Activated T-cell treated with anti-CD3 and anti-CD28 coated beads, Interleukin-2, amount 50 U/mL, for 24 hours (primary cell): ENCODE measurements around the gene ACSL6.
"Not testable (repeated sequence)": the region's sequence is repeated elsewhere in the genome, so short reads cannot be mapped to it uniquely, and the experiment has no call there.

Experiments
- DNase-seq: peaks from one replicate; pipeline ENCODE4 v3.0.0-alpha.2; 2020
- H3K27ac Mint-ChIP-seq: 2 replicates; pipeline ENCODE4 v1.8.0; 2020; ENCODE audit warnings: mild to moderate bottlenecking, mixed read lengths
- H3K27me3 Mint-ChIP-seq: 2 replicates; pipeline ENCODE4 v1.8.0; 2020; ENCODE audit warnings: mixed read lengths
- H3K36me3 Mint-ChIP-seq: 2 replicates; pipeline ENCODE4 v1.8.0; 2020; ENCODE audit warnings: low read depth, mixed read lengths
- H3K4me1 Mint-ChIP-seq: 2 replicates; pipeline ENCODE4 v1.8.0; 2020; ENCODE audit warnings: low read depth, mixed read lengths
- H3K4me3 Mint-ChIP-seq: 2 replicates; pipeline ENCODE4 v1.8.0; 2020; ENCODE audit warnings: mild to moderate bottlenecking, moderate library complexity, mixed read lengths
- H3K9me3 Mint-ChIP-seq: 2 replicates; pipeline ENCODE4 v1.8.0; 2020; ENCODE audit warnings: mixed read lengths

ACSL6 gene

GRCh38 chr5:131944702-131945550, 66.5 kb downstream of the ACSL6 start:
- no peak for DNase-seq
- Mint-ChIP-seq H3K4me3 (no peak overlapping the region), H3K4me1 (no peaks in the 10 kb centered on the region), H3K27me3 (no peaks in the 10 kb centered on the region), H3K27ac (no peak overlapping the region), H3K9me3 (no peaks in the 10 kb centered on the region), H3K36me3 (no peaks in the 10 kb centered on the region)

- Mint-ChIP-seq H3K36me3 (no peaks in the 10 kb centered on the region), H3K27ac (no peak overlapping the region), H3K27me3 (no peaks in the 10 kb centered on the region), H3K9me3 (no peaks in the 10 kb centered on the region), H3K4me1 (no peaks in the 10 kb centered on the region), H3K4me3 (no peak overlapping the region)
- no peak for DNase-seq
Observed at GRCh38 chr5:131943916-131944315, 67.5 kb downstream of the ACSL6 start.

GRCh38 chr5:131942016-131942415, 69.4 kb downstream of the ACSL6 start:
- H3K4me3 Mint-ChIP-seq, result no peak overlapping the region
- H3K9me3 Mint-ChIP-seq, result no peaks in the 10 kb centered on the region
- no peaks in the 10 kb centered on the region for H3K36me3 Mint-ChIP-seq
- no peak overlapping the region for H3K27ac Mint-ChIP-seq
- H3K27me3 Mint-ChIP-seq, result no peaks in the 10 kb centered on the region
- H3K4me1 Mint-ChIP-seq, result no peaks in the 10 kb centered on the region
- DNase-seq, result no peak

GRCh38 chr5:131939690-131940345, 71.6 kb downstream of the ACSL6 start:
- H3K9me3 Mint-ChIP-seq, result no peaks in the 10 kb centered on the region
- no peak for DNase-seq
- H3K36me3 Mint-ChIP-seq, result no peaks in the 10 kb centered on the region
- H3K4me1 Mint-ChIP-seq, result peaks cover 7% of the 10 kb centered on the region
- H3K4me3 Mint-ChIP-seq, result no peak overlapping the region
- no peak overlapping the region for H3K27ac Mint-ChIP-seq
- no peaks in the 10 kb centered on the region for H3K27me3 Mint-ChIP-seq

DNA sequence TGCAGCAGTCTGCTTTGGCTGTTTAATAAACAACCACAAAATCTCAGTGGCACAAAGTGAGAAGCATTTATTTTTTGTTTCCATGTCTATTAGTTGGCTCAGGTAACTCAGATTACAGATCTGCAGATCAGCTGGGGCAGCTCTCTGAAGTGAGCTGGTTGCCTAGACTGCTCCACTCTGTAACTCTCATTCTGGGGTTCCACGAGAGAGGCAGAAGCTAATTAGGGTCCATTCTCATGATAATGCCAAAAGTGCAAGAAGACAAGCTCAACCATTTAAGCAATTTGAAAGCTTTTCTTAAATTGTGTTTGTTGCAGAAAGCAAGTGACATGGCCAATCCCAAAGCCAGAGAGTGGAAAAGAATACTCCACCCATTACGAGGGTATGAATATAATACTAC, 79.2 kb downstream of the ACSL6 start:
- Mint-ChIP-seq H3K36me3 (peaks cover 8% of the 10 kb centered on the region), H3K27me3 (no peaks in the 10 kb centered on the region), H3K4me1 (peaks cover 7% of the 10 kb centered on the region), H3K27ac (no peak overlapping the region), H3K9me3 (peaks cover 22% of the 10 kb centered on the region), H3K4me3 (no peak overlapping the region)
- DNase-seq, result no peak

GRCh38 chr5:131928957-131929356, 82.5 kb downstream of the ACSL6 start:
- H3K4me3 Mint-ChIP-seq, result no peak overlapping the region
- H3K9me3 Mint-ChIP-seq, result peaks cover 28% of the 10 kb centered on the region
- H3K27me3 Mint-ChIP-seq, result no peaks in the 10 kb centered on the region
- no peak overlapping the region for H3K27ac Mint-ChIP-seq
- H3K4me1 Mint-ChIP-seq, result no peaks in the 10 kb centered on the region
- peaks cover 10% of the 10 kb centered on the region for H3K36me3 Mint-ChIP-seq
- no peak for DNase-seq

GRCh38 chr5:131926168-131926567, 85.3 kb downstream of the ACSL6 start:
- Mint-ChIP-seq H3K4me3 (no peak overlapping the region), H3K9me3 (peaks cover 26% of the 10 kb centered on the region), H3K4me1 (no peaks in the 10 kb centered on the region), H3K27me3 (no peaks in the 10 kb centered on the region), H3K27ac (no peak overlapping the region), H3K36me3 (peaks cover 4% of the 10 kb centered on the region)
- no peak for DNase-seq

GRCh38 chr5:131916481-131916880, 95.0 kb downstream of the ACSL6 start:
- H3K36me3 Mint-ChIP-seq, result no peaks in the 10 kb centered on the region
- no peaks in the 10 kb centered on the region for H3K9me3 Mint-ChIP-seq
- H3K27ac Mint-ChIP-seq, result no peak overlapping the region
- H3K4me1 Mint-ChIP-seq, result no peaks in the 10 kb centered on the region
- H3K27me3 Mint-ChIP-seq, result no peaks in the 10 kb centered on the region
- H3K4me3 Mint-ChIP-seq, result no peak overlapping the region
- DNase-seq, result no peak

- no peak for DNase-seq
- Mint-ChIP-seq H3K27me3 (no peaks in the 10 kb centered on the region), H3K4me1 (no peaks in the 10 kb centered on the region), H3K4me3 (no peak overlapping the region), H3K36me3 (no peaks in the 10 kb centered on the region), H3K27ac (no peak overlapping the region), H3K9me3 (no peaks in the 10 kb centered on the region)
Observed at GRCh38 chr5:131914472-131914871, 97.0 kb downstream of the ACSL6 start.

DNA sequence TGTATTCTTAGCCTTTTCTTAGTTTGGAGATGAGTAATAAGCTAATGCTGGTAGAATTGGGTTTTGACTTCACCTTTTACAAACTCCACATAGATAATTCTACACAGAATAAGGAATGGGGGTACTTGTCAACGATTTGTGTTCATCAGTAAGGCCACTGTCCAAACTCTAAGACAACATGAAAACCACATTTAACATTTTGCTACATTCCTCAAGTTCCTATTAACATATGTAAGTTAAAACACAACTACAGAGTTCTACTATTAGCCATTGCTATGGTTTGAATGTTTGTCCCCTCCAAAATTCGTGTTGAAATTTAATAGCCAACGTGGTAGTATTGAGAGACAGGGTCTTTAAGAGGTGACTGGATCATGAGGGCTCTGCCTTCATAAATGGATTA, 97.9 kb downstream of the ACSL6 start:
- Mint-ChIP-seq H3K36me3 (no peaks in the 10 kb centered on the region), H3K27me3 (no peaks in the 10 kb centered on the region), H3K4me1 (no peaks in the 10 kb centered on the region), H3K4me3 (no peak overlapping the region), H3K27ac (no peak overlapping the region), H3K9me3 (no peaks in the 10 kb centered on the region)
- DNase-seq, result no peak

- DNase-seq, result no peak
- H3K4me3 Mint-ChIP-seq, result no peak overlapping the region
- peaks cover 36% of the 10 kb centered on the region for H3K9me3 Mint-ChIP-seq
- peaks cover 24% of the 10 kb centered on the region for H3K4me1 Mint-ChIP-seq
- H3K27me3 Mint-ChIP-seq, result no peaks in the 10 kb centered on the region
- H3K36me3 Mint-ChIP-seq, result peaks cover 22% of the 10 kb centered on the region
- peak overlapping the region; percentile 66 for H3K27ac Mint-ChIP-seq
Observed at GRCh38 chr5:131906668-131907067, 104.8 kb downstream of the ACSL6 start.

DNA sequence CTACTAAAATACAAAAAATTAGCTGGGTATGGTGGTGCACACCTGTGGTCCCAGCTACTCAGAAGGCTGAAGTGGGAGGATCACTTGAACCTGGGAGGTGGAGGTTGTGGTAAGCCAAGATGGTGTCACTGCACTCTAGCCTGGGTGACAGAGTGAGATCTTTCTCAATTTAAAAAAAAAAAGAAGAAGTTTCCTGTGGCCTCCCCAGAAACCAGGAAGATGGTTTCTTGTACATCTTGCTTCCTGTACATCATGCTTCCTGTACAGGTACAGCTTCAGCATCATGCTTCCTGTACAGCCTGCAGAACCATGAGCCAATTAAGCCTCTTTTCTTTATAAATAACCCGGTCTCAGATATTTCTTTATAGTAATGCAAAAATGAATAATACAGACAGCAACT, 109.2 kb downstream of the ACSL6 start:
- not testable (repeated sequence) for H3K27me3 Mint-ChIP-seq, H3K4me3 Mint-ChIP-seq, DNase-seq, H3K27ac Mint-ChIP-seq
- Mint-ChIP-seq H3K4me1 (peaks cover 25% of the 10 kb centered on the region), H3K9me3 (peaks cover 45% of the 10 kb centered on the region), H3K36me3 (peaks cover 25% of the 10 kb centered on the region)
